ENCODE results near the gene RALGPS1.

DNA sequence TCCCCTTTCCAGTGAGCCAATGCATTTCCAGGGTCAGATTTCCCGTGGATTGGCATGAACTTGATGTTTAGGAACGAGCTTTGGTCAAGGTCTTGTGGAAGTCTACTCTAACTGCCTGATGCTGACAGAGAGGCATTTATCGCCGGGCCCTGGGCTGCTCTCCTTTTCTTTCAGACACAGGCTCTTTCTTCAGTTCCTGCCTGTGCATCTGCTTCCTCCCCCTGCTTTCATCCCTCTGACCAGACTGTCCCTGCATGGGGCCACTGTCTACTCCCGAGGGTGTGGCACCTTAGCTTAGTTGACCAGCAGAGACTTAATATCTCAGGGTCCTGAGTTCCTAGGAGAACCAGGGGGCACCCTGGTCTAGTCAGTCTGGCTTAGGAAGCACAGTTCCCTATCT, 41.2 kb downstream of the RALGPS1 start:
- TF ChIP-seq EZH2 (IDR thresholded peaks at IDR 0.05; ENCODE audit: borderline replicate concordance, insufficient read depth, low read depth, low read length, poor library complexity, severe bottlenecking), result no peak
- TF ChIP-seq, protein P1, sequence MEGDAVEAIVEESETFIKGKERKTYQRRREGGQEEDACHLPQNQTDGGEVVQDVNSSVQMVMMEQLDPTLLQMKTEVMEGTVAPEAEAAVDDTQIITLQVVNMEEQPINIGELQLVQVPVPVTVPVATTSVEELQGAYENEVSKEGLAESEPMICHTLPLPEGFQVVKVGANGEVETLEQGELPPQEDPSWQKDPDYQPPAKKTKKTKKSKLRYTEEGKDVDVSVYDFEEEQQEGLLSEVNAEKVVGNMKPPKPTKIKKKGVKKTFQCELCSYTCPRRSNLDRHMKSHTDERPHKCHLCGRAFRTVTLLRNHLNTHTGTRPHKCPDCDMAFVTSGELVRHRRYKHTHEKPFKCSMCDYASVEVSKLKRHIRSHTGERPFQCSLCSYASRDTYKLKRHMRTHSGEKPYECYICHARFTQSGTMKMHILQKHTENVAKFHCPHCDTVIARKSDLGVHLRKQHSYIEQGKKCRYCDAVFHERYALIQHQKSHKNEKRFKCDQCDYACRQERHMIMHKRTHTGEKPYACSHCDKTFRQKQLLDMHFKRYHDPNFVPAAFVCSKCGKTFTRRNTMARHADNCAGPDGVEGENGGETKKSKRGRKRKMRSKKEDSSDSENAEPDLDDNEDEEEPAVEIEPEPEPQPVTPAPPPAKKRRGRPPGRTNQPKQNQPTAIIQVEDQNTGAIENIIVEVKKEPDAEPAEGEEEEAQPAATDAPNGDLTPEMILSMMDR (IDR thresholded peaks at IDR 0.05), result no peak

All from B cell (primary cell).